Mammary epithelial cell (primary cell): ENCODE results near the gene WDR62.

ENCODE experiments used
- EZH2 ChIP-seq: IDR thresholded peaks from 2 replicates; pipeline ENCODE4 v1.6.1; 2012; ENCODE audit warnings: low read length, inconsistent platforms, borderline replicate concordance
- TF ChIP-seq, protein P1 (sequence below), 2 donors: IDR thresholded peaks in 1 of 2; conservative IDR thresholded peaks in 1 of 2; 2 replicates each; pipeline ENCODE4 v1.5.1; 2011 to 2012; ENCODE audit warnings: inconsistent platforms in 2 of 2, low read length in 2 of 2, mild to moderate bottlenecking in 2 of 2, control low read depth in 1 of 2, low read depth in 1 of 2; ENCODE audit not compliant: insufficient read depth in 1 of 2; ENCODE audit errors: extremely low read depth in 1 of 2

DNA sequence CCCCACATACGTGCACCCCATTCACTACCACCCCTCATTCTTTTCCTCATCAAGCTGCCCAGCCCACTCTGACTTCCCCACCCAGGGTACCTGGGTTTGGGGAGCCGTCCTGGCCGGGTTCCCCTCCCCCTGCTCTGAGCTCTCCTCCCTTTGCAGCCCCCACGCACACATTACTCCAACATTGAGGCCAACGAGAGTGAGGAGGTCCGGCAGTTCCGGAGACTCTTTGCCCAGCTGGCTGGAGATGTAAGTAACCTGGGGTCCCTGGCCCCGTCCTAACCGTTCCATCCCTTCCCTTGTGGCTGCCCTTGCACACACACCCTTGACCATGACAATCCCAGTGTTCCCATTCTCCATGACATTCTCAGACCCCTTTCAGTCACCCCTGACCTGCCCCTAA lies 87.8 kb downstream of the WDR62 start:
- TF ChIP-seq, protein P1, sequence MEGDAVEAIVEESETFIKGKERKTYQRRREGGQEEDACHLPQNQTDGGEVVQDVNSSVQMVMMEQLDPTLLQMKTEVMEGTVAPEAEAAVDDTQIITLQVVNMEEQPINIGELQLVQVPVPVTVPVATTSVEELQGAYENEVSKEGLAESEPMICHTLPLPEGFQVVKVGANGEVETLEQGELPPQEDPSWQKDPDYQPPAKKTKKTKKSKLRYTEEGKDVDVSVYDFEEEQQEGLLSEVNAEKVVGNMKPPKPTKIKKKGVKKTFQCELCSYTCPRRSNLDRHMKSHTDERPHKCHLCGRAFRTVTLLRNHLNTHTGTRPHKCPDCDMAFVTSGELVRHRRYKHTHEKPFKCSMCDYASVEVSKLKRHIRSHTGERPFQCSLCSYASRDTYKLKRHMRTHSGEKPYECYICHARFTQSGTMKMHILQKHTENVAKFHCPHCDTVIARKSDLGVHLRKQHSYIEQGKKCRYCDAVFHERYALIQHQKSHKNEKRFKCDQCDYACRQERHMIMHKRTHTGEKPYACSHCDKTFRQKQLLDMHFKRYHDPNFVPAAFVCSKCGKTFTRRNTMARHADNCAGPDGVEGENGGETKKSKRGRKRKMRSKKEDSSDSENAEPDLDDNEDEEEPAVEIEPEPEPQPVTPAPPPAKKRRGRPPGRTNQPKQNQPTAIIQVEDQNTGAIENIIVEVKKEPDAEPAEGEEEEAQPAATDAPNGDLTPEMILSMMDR (conservative IDR thresholded peaks at IDR 0.05 in 1 of 2, IDR thresholded peaks at IDR 0.05 in 1 of 2; ENCODE audit: extremely low read depth in 1 of 2, insufficient read depth in 1 of 2, low read depth in 1 of 2, low read length in 2 of 2): no peak
- no peak for TF ChIP-seq EZH2
